COLO668 (cell line): ENCODE data around the gene APC2.
"Not testable (repeated sequence)": the region's sequence is repeated elsewhere in the genome, so short reads cannot be mapped to it uniquely, and the experiment has no call there.

Experiments
- DNase-seq: peaks from one replicate; lab custom pipeline; 2025; ENCODE audit not compliant: unreplicated experiment; lab: John Stamatoyannopoulos, UW

Gene APC2

GRCh38 chr19:1491114-1491848, 41.4 kb downstream of the APC2 start, which contains the start of gene REEP6:
TSS of gene REEP6 (plus strand) at chr19:1491181. CDS start at chr19:1491270, 89 bp downstream.
- no peak for DNase-seq

- no peak for DNase-seq
Observed at GRCh38 chr19:1491849-1492170, 41.9 kb downstream of the APC2 start.

GRCh38 chr19:1492474-1493006, 42.6 kb downstream of the APC2 start:
- no peak for DNase-seq

- no peak for DNase-seq
Observed at GRCh38 chr19:1494115-1494815, 44.3 kb downstream of the APC2 start.

- no peak for DNase-seq
Observed at GRCh38 chr19:1495051-1495798, 45.3 kb downstream of the APC2 start.

- DNase-seq = no peak
Observed at GRCh38 chr19:1495799-1496713, 46.1 kb downstream of the APC2 start.

- no peak for DNase-seq
Observed at GRCh38 chr19:1496714-1497577, 47.0 kb downstream of the APC2 start.

GRCh38 chr19:1497578-1498235, 47.8 kb downstream of the APC2 start:
- no peak for DNase-seq

- DNase-seq = not testable (repeated sequence)
Observed at GRCh38 chr19:1499231-1499630, 49.3 kb downstream of the APC2 start.

- DNase-seq = peak; percentile 82
Observed at GRCh38 chr19:1501200-1501595, 51.3 kb downstream of the APC2 start.

- no peak for DNase-seq
Observed at GRCh38 chr19:1502433-1503088, 52.6 kb downstream of the APC2 start.

- peak; percentile 48 for DNase-seq
Observed at GRCh38 chr19:1503089-1503924, 53.4 kb downstream of the APC2 start.

- DNase-seq = no peak
Observed at GRCh38 chr19:1503925-1504773, 54.2 kb downstream of the APC2 start.

- no peak for DNase-seq
Observed at GRCh38 chr19:1505012-1505411, 55.1 kb downstream of the APC2 start.

- DNase-seq = no peak
Observed at GRCh38 chr19:1505991-1506881, 56.3 kb downstream of the APC2 start.

GRCh38 chr19:1507192-1507660, 57.3 kb downstream of the APC2 start:
- no peak for DNase-seq
